ENCODE measurements around the gene EVA1A.

GRCh38 chr2:75499534-75499933, 61.2 kb downstream of the EVA1A start:
- no peak for TF ChIP-seq CTCF (IDR thresholded peaks at IDR 0.05)
- no peak for TF ChIP-seq EP300 (IDR thresholded peaks at IDR 0.05)
- TF ChIP-seq POLR2A (IDR thresholded peaks at IDR 0.05; ENCODE audit: low read depth): no peak
- TF ChIP-seq POLR2AphosphoS5 (IDR thresholded peaks at IDR 0.05): no peak
